K562 treated with DMSO at 1 percent for 48 hours (cell line): ENCODE results near the gene SYNPR. TPM values are rescaled to one million over a fixed set of nuclear protein-coding genes. Genes with fewer than 3 reads are reported as not detected.

Source experiments
- total RNA-seq: library from RNA; unstranded; fragments of 300-600 nt; gene quantifications from 2 replicates; pipeline ENCODE4 v1.2.3, GENCODE V29; 2022; ENCODE audit warnings: low replicate concordance; ENCODE audit errors: extremely low read depth

Gene SYNPR
- not detected in 2 replicates for total RNA-seq

GRCh38 chr3:63278171-63279004 lies at the start of gene SYNPR:
TSS of gene SYNPR (plus strand) at chr3:63278308.

GRCh38 chr3:63652066-63652725 lies 374.1 kb downstream of the SYNPR start, which contains the start of gene SNTN:
TSS of gene SNTN (plus strand) at chr3:63652675. CDS start at chr3:63652688, 13 bp downstream.

